Smooth muscle cell (in vitro differentiated cells): Measurements from ENCODE around the gene SGTA. TPM values are rescaled to one million over a fixed set of nuclear protein-coding genes. Genes with fewer than 3 reads are reported as not detected.

Source experiments
- DNase-seq: peaks from one replicate; lab custom pipeline; 2025; ENCODE audit not compliant: unreplicated experiment; lab: John Stamatoyannopoulos, UW
- H2AFZ ChIP-seq: fragments of 200-600 bp; sonication (generic); 2 replicates; pipeline ENCODE4 v1.6.0; 2016; ENCODE audit warnings: antibody characterized with exemption, low read depth, mild to moderate bottlenecking
- H3F3A ChIP-seq: fragments of 200-600 bp; sonication (generic); 2 replicates; pipeline ENCODE4 v1.6.0; 2017; ENCODE audit warnings: antibody characterized with exemption, low read depth
- H3K27ac ChIP-seq: fragments of 200-600 bp; sonication (generic); 2 replicates; pipeline ENCODE4 v1.5.1; 2016; ENCODE audit warnings: low read depth, mild to moderate bottlenecking
- H3K27me3 ChIP-seq: fragments of 200-600 bp; sonication (generic); 2 replicates; pipeline ENCODE4 v1.6.1; 2016; ENCODE audit warnings: low read depth, mild to moderate bottlenecking
- H3K36me3 ChIP-seq: fragments of 200-600 bp; sonication (generic); 2 replicates; pipeline ENCODE4 v1.5.1; 2016; ENCODE audit warnings: low read depth
- H3K4me1 ChIP-seq: fragments of 200-600 bp; sonication (generic); 2 replicates; pipeline ENCODE4 v1.5.1; 2016; ENCODE audit warnings: low read depth
- H3K4me2 ChIP-seq: fragments of 200-600 bp; sonication (generic); 2 replicates; pipeline ENCODE4 v1.6.0; 2016; ENCODE audit warnings: mild to moderate bottlenecking
- H3K4me3 ChIP-seq: fragments of 200-600 bp; sonication (generic); 2 replicates; pipeline ENCODE4 v1.5.1; 2016; ENCODE audit warnings: mild to moderate bottlenecking
- H3K79me2 ChIP-seq: fragments of 200-600 bp; sonication (generic); 2 replicates; pipeline ENCODE4 v1.6.0; 2016; ENCODE audit warnings: low read depth, mild to moderate bottlenecking
- H3K9ac ChIP-seq: fragments of 200-600 bp; sonication (generic); 2 replicates; pipeline ENCODE4 v1.6.0; 2016; ENCODE audit warnings: low read depth
- H3K9me3 ChIP-seq: fragments of 200-600 bp; sonication (generic); replicated peaks from 2 replicates; pipeline ENCODE4 v1.5.1; 2016; ENCODE audit warnings: low read depth
- H4K20me1 ChIP-seq: fragments of 200-600 bp; sonication (generic); 2 replicates; pipeline ENCODE4 v1.6.0; 2016; ENCODE audit warnings: low read depth
- CTCF ChIP-seq: fragments of 200-600 bp; sonication (generic); IDR thresholded peaks from 2 replicates; pipeline ENCODE4 v1.5.1; 2017; ENCODE audit warnings: borderline replicate concordance, mild to moderate bottlenecking, antibody characterized with exemption; ENCODE audit not compliant: insufficient read depth, poor library complexity, severe bottlenecking
- WGBS: methylation state at CpG from one replicate; pipeline ENCODE4 v1.1.7; 2016; ENCODE audit warnings: low lambda C conversion rate; 5-methylcytosine and 5-hydroxymethylcytosine counted together
- polyA plus RNA-seq: library from polyadenylated mRNA; unstranded; fragments of >200 nt; fragmentation: Nextera tagmentation; extraction: Ambion mirVana; gene quantifications from 2 replicates; pipeline ENCODE4 v1.2.1, GENCODE V29; 2016
- total RNA-seq: library from RNA; depleted of rRNA; stranded (reverse); fragments of >200 nt; gene quantifications from 2 replicates; pipeline ENCODE4 v1.2.3, GENCODE V29; 2014

Gene SGTA
- total and polyA plus RNA-seq, 2 experiments from 2014 or later: 34.4 to 71.2 TPM

- no peak for TF ChIP-seq CTCF
- no peak overlapping the region for H3K27ac ChIP-seq
- no peaks in the 10 kb centered on the region for H3K36me3 ChIP-seq
- H3K4me1 ChIP-seq: no peaks in the 10 kb centered on the region
- H3K4me2 ChIP-seq: no peak overlapping the region
- no peak overlapping the region for H3K4me3 ChIP-seq
- peaks cover 6% of the 10 kb centered on the region for H4K20me1 ChIP-seq
- no peak overlapping the region for H3K9ac ChIP-seq
- H3K79me2 ChIP-seq: no peaks in the 10 kb centered on the region
- WGBS: 97% methylated on average over 44 of the region's 48 CpGs
- H3F3A ChIP-seq: no peaks in the 10 kb centered on the region
- H3K27me3 ChIP-seq: no peaks in the 10 kb centered on the region
- H3K9me3 ChIP-seq: no peaks in the 10 kb centered on the region
- no peak for DNase-seq
- H2AFZ ChIP-seq: no peak overlapping the region
Measured at GRCh38 chr19:2756921-2757881, 25.9 kb downstream of the SGTA start.

- WGBS: over 99% methylated on average over 8 of the region's 8 CpGs
- Histone ChIP-seq H3K9ac (no peak overlapping the region), H3K4me3 (no peak overlapping the region), H3K79me2 (no peaks in the 10 kb centered on the region), H2AFZ (no peak overlapping the region), H3K27ac (no peak overlapping the region), H4K20me1 (peaks cover 6% of the 10 kb centered on the region), H3K4me1 (no peaks in the 10 kb centered on the region), H3K27me3 (no peaks in the 10 kb centered on the region), H3K4me2 (no peak overlapping the region), H3F3A (no peaks in the 10 kb centered on the region), H3K9me3 (no peaks in the 10 kb centered on the region), H3K36me3 (no peaks in the 10 kb centered on the region)
- no peak for DNase-seq
- no peak for TF ChIP-seq CTCF
Measured at GRCh38 chr19:2756477-2756876, 26.6 kb downstream of the SGTA start.

- Histone ChIP-seq H3K4me3 (no peak overlapping the region), H3K9me3 (no peaks in the 10 kb centered on the region), H3K79me2 (no peaks in the 10 kb centered on the region), H3K9ac (no peak overlapping the region), H3K4me2 (no peak overlapping the region), H3K4me1 (no peaks in the 10 kb centered on the region), H3K27me3 (no peaks in the 10 kb centered on the region), H3K36me3 (no peaks in the 10 kb centered on the region), H3F3A (no peaks in the 10 kb centered on the region), H4K20me1 (peaks cover 6% of the 10 kb centered on the region), H3K27ac (no peak overlapping the region), H2AFZ (no peak overlapping the region)
- DNase-seq: no peak
- 97% methylated on average over 16 of the region's 16 CpGs for WGBS
- no peak for TF ChIP-seq CTCF
Measured at GRCh38 chr19:2755811-2756210, 27.3 kb downstream of the SGTA start.

GRCh38 chr19:2755448-2755705 lies 27.7 kb downstream of the SGTA start:
- no peak overlapping the region for H2AFZ ChIP-seq
- no peaks in the 10 kb centered on the region for H3K9me3 ChIP-seq
- peaks cover 6% of the 10 kb centered on the region for H4K20me1 ChIP-seq
- no peak for DNase-seq
- no peaks in the 10 kb centered on the region for H3K79me2 ChIP-seq
- H3K36me3 ChIP-seq: no peaks in the 10 kb centered on the region
- H3K9ac ChIP-seq: no peak overlapping the region
- WGBS: 97% methylated on average over 16 of the region's 16 CpGs
- no peak overlapping the region for H3K4me3 ChIP-seq
- TF ChIP-seq CTCF: no peak
- H3F3A ChIP-seq: no peaks in the 10 kb centered on the region
- no peak overlapping the region for H3K4me2 ChIP-seq
- H3K27me3 ChIP-seq: no peaks in the 10 kb centered on the region
- no peak overlapping the region for H3K27ac ChIP-seq
- H3K4me1 ChIP-seq: no peaks in the 10 kb centered on the region
